CD8-positive, alpha-beta memory T cell (primary cell): ENCODE measurements around the gene FKBP1C. TPM values are rescaled to one million over a fixed set of nuclear protein-coding genes. Genes with fewer than 3 reads are reported as not detected.

Experiments
- CTCF ChIA-PET: fragments of 350-600 bp; sonication (Branson Sonifier 250); formaldehyde crosslinking; loops from one replicate; lab custom pipeline; 2021; ENCODE audit warnings: antibody characterized with exemption; lab: Charles Lee
- POLR2A ChIA-PET: fragments of 350-600 bp; sonication (Branson Sonifier 250); formaldehyde crosslinking; loops from one replicate; lab custom pipeline; 2021; ENCODE audit warnings: antibody characterized with exemption; lab: Charles Lee
- DNase-seq, 5 donors: peaks; one replicate each; pipeline versions ENCODE4 v3.0.0 to v3.0.0-alpha.2; 2020 to 2022; ENCODE audit warnings: mixed read lengths in 1 of 5
- H3K27ac ChIP-seq: one replicate; pipeline ENCODE4 v1.7.0; 2013; ENCODE audit warnings: low read depth, mild to moderate bottlenecking, low read length, moderate library complexity
- H3K27me3 ChIP-seq: 2 replicates; pipeline ENCODE4 v1.7.0; 2013; ENCODE audit warnings: low read length, mild to moderate bottlenecking; ENCODE audit not compliant: insufficient read depth, poor library complexity, severe bottlenecking
- H3K36me3 ChIP-seq: 2 replicates; pipeline ENCODE4 v1.7.0; 2013; ENCODE audit warnings: mild to moderate bottlenecking, low read length, moderate library complexity; ENCODE audit not compliant: insufficient read depth
- H3K4me1 ChIP-seq: 2 replicates; pipeline ENCODE4 v1.7.0; 2013; ENCODE audit warnings: mild to moderate bottlenecking, low read length, moderate library complexity; ENCODE audit not compliant: insufficient read depth
- H3K4me3 ChIP-seq: 2 replicates; pipeline ENCODE4 v1.7.0; 2013; ENCODE audit warnings: mild to moderate bottlenecking, low read length
- H3K9me3 ChIP-seq: 2 replicates; pipeline ENCODE4 v1.7.0; 2013; ENCODE audit warnings: mild to moderate bottlenecking, low read length
- H3K27ac Mint-ChIP-seq, 8 donors: one replicate each; pipeline ENCODE4 v1.8.0; 2020 to 2021; ENCODE audit warnings: mixed read lengths in 8 of 8, mild to moderate bottlenecking in 6 of 8, inconsistent platforms in 3 of 8, moderate library complexity in 3 of 8
- H3K27me3 Mint-ChIP-seq, 2 donors: one replicate each; pipeline ENCODE4 v1.8.0; 2020 to 2021; ENCODE audit warnings: mixed read lengths in 2 of 2, mild to moderate bottlenecking in 1 of 2, moderate library complexity in 1 of 2
- H3K36me3 Mint-ChIP-seq, 3 donors: one replicate each; pipeline ENCODE4 v1.8.0; 2020 to 2021; ENCODE audit warnings: mixed read lengths in 3 of 3, inconsistent platforms in 1 of 3, mild to moderate bottlenecking in 1 of 3
- H3K4me1 Mint-ChIP-seq, 3 donors: one replicate each; pipeline ENCODE4 v1.8.0; 2020 to 2021; ENCODE audit warnings: mixed read lengths in 3 of 3, inconsistent platforms in 1 of 3, mild to moderate bottlenecking in 1 of 3
- H3K4me3 Mint-ChIP-seq, 7 donors: one replicate each; pipeline ENCODE4 v1.8.0; 2020 to 2021; ENCODE audit warnings: mixed read lengths in 7 of 7, mild to moderate bottlenecking in 6 of 7, moderate library complexity in 4 of 7, inconsistent platforms in 2 of 7
- H3K9me3 Mint-ChIP-seq, 5 donors: one replicate each; pipeline ENCODE4 v1.8.0; 2020 to 2022; ENCODE audit warnings: mixed read lengths in 5 of 5, mild to moderate bottlenecking in 3 of 5, moderate library complexity in 2 of 5, inconsistent platforms in 1 of 5
- polyA plus RNA-seq: library from polyadenylated mRNA; unstranded; fragments of 300-500 nt; fragmentation: Illumina TruSeq; gene quantifications from one replicate; pipeline ENCODE4 v1.2.3, GENCODE V29; 2021
- total RNA-seq, 2 experiments: library from RNA; stranded (reverse); gene quantifications; one replicate each; pipeline ENCODE4 v1.2.3, GENCODE V29; 2021

FKBP1C gene
- total and polyA plus RNA-seq, 3 experiments from 2014 or later = 0.84 to 1.5 TPM; not detected in 1

GRCh38 chr6:63236398-63236817 lies 25.1 kb downstream of the FKBP1C start:
- Mint-ChIP-seq H3K9me3 (peaks cover 9 to 15% (median 11%) of the 10 kb centered on the region in 5 donors), H3K36me3 (no peaks in the 10 kb centered on the region), H3K27ac (no peak overlapping the region), H3K27me3 (peaks cover 0 to 3% of the 10 kb centered on the region in 2 donors), H3K4me3 (no peak overlapping the region), H3K4me1 (no peaks in the 10 kb centered on the region)
- Histone ChIP-seq H3K27me3 (no peaks in the 10 kb centered on the region), H3K36me3 (no peaks in the 10 kb centered on the region), H3K9me3 (no peaks in the 10 kb centered on the region), H3K4me1 (no peaks in the 10 kb centered on the region), H3K27ac (no peak overlapping the region), H3K4me3 (no peak overlapping the region)
- ChIA-PET POLR2A (no interaction called here), CTCF (no interaction called here)
- no peak for DNase-seq

GRCh38 chr6:63245420-63245819 lies 34.2 kb downstream of the FKBP1C start:
- no peak for DNase-seq
- Histone ChIP-seq H3K4me1 (no peaks in the 10 kb centered on the region), H3K27ac (no peak overlapping the region), H3K36me3 (no peaks in the 10 kb centered on the region), H3K9me3 (no peaks in the 10 kb centered on the region), H3K27me3 (no peaks in the 10 kb centered on the region), H3K4me3 (no peak overlapping the region)
- peaks cover 0 to 9% (median 3%) of the 10 kb centered on the region in 5 donors for H3K9me3 Mint-ChIP-seq
- no peaks in the 10 kb centered on the region for H3K36me3 Mint-ChIP-seq
- H3K4me3 Mint-ChIP-seq = no peak overlapping the region
- H3K4me1 Mint-ChIP-seq = no peaks in the 10 kb centered on the region
- POLR2A ChIA-PET = no interaction called here
- H3K27ac Mint-ChIP-seq = no peak overlapping the region
- no peaks in the 10 kb centered on the region for H3K27me3 Mint-ChIP-seq
- CTCF ChIA-PET = no interaction called here

GRCh38 chr6:63245909-63246308 lies 34.6 kb downstream of the FKBP1C start:
- Mint-ChIP-seq H3K4me1 (no peaks in the 10 kb centered on the region), H3K4me3 (no peak overlapping the region), H3K27me3 (no peaks in the 10 kb centered on the region), H3K9me3 (peaks cover 0 to 9% (median 3%) of the 10 kb centered on the region in 5 donors), H3K27ac (no peak overlapping the region), H3K36me3 (no peaks in the 10 kb centered on the region)
- CTCF ChIA-PET = no interaction called here
- no peaks in the 10 kb centered on the region for H3K36me3 ChIP-seq
- H3K27ac ChIP-seq = no peak overlapping the region
- no peaks in the 10 kb centered on the region for H3K4me1 ChIP-seq
- H3K4me3 ChIP-seq = no peak overlapping the region
- no peak for DNase-seq
- H3K27me3 ChIP-seq = no peaks in the 10 kb centered on the region
- H3K9me3 ChIP-seq = no peaks in the 10 kb centered on the region
- POLR2A ChIA-PET = no interaction called here

GRCh38 chr6:63246581-63246980 lies 35.3 kb downstream of the FKBP1C start:
- Histone ChIP-seq H3K4me3 (no peak overlapping the region), H3K27ac (no peak overlapping the region), H3K36me3 (no peaks in the 10 kb centered on the region), H3K4me1 (no peaks in the 10 kb centered on the region), H3K9me3 (no peaks in the 10 kb centered on the region), H3K27me3 (no peaks in the 10 kb centered on the region)
- Mint-ChIP-seq H3K9me3 (peaks cover 0 to 9% (median 3%) of the 10 kb centered on the region in 5 donors), H3K4me1 (no peaks in the 10 kb centered on the region), H3K27me3 (no peaks in the 10 kb centered on the region), H3K4me3 (no peak overlapping the region), H3K27ac (no peak overlapping the region), H3K36me3 (no peaks in the 10 kb centered on the region)
- ChIA-PET POLR2A (no interaction called here), CTCF (no interaction called here)
- DNase-seq = no peak

GRCh38 chr6:63249875-63250482 lies 38.7 kb downstream of the FKBP1C start:
- H3K27me3 ChIP-seq = no peaks in the 10 kb centered on the region
- DNase-seq = no peak
- ChIA-PET POLR2A (no interaction called here), CTCF (no interaction called here)
- no peak overlapping the region for H3K4me3 Mint-ChIP-seq
- no peaks in the 10 kb centered on the region for H3K36me3 Mint-ChIP-seq
- peaks cover 0 to 5% (median 2%) of the 10 kb centered on the region in 5 donors for H3K9me3 Mint-ChIP-seq
- H3K27me3 Mint-ChIP-seq = no peaks in the 10 kb centered on the region
- H3K27ac ChIP-seq = no peak overlapping the region
- no peaks in the 10 kb centered on the region for H3K9me3 ChIP-seq
- no peaks in the 10 kb centered on the region for H3K4me1 Mint-ChIP-seq
- no peak overlapping the region for H3K27ac Mint-ChIP-seq
- H3K4me1 ChIP-seq = no peaks in the 10 kb centered on the region
- no peaks in the 10 kb centered on the region for H3K36me3 ChIP-seq
- no peak overlapping the region for H3K4me3 ChIP-seq

- peaks cover 0 to 6% (median 2%) of the 10 kb centered on the region in 5 donors for H3K9me3 Mint-ChIP-seq
- POLR2A ChIA-PET = no interaction called here
- Histone ChIP-seq H3K4me1 (no peaks in the 10 kb centered on the region), H3K27ac (no peak overlapping the region), H3K27me3 (no peaks in the 10 kb centered on the region), H3K9me3 (no peaks in the 10 kb centered on the region), H3K36me3 (no peaks in the 10 kb centered on the region), H3K4me3 (no peak overlapping the region)
- peak overlapping the region in 1 of 8 donors; percentile 36 for H3K27ac Mint-ChIP-seq
- DNase-seq = no peak
- H3K27me3 Mint-ChIP-seq = no peaks in the 10 kb centered on the region
- H3K36me3 Mint-ChIP-seq = no peaks in the 10 kb centered on the region
- H3K4me1 Mint-ChIP-seq = no peaks in the 10 kb centered on the region
- no peak overlapping the region for H3K4me3 Mint-ChIP-seq
- CTCF ChIA-PET = no interaction called here
These were observed 47.9 kb downstream of the FKBP1C start for GRCh38 chr6:63259153-63259552.

- CTCF ChIA-PET = no interaction called here
These were observed 50.6 kb downstream of the FKBP1C start for GRCh38 chr6:63261820-63262219.

More at GRCh38 chr6:63261820-63262219, 50.6 kb downstream of the FKBP1C start:
- Mint-ChIP-seq H3K4me1 (no peaks in the 10 kb centered on the region), H3K9me3 (peaks cover 0 to 5% (median 4%) of the 10 kb centered on the region in 5 donors), H3K27ac (no peak overlapping the region), H3K36me3 (no peaks in the 10 kb centered on the region), H3K27me3 (no peaks in the 10 kb centered on the region), H3K4me3 (no peak overlapping the region)
- Histone ChIP-seq H3K9me3 (no peaks in the 10 kb centered on the region), H3K27ac (no peak overlapping the region), H3K27me3 (no peaks in the 10 kb centered on the region), H3K36me3 (no peaks in the 10 kb centered on the region), H3K4me3 (no peak overlapping the region), H3K4me1 (no peaks in the 10 kb centered on the region)
- no peak for DNase-seq
- POLR2A ChIA-PET = no interaction called here
